ENCODE results near the gene HESX1.

HESX1 gene

DNA sequence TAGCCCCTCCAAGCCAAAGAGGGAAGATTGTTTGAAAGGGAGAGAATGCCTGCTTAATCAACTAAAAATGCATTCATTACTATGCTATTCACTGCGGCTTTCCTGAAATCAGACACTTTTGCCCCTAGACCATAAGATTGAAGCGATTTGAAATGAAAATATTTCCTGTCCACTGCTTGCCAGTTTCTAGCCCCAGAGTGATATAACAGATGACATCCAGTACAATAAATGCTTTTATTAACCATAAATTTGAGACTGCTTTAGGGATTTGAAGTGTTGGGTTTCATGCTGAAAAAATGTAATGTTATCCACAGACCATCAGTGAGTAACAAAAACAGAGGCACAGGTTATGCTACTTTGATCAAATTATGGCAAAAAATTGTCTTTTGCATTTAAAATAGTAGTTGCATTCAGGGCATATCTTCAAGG lies 48.7 kb downstream of the HESX1 start:
- Histone ChIP-seq H3K9me2 (replicated peaks; ENCODE audit: control insufficient read depth, low read length) (no peaks in the 10 kb centered on the region), H3K79me2 (ENCODE audit: control insufficient read depth, low read length) (no peaks in the 10 kb centered on the region), H3K4me2 (ENCODE audit: low read length) (no peak overlapping the region), H3K27me3 (ENCODE audit: control insufficient read depth, low read length) (peaks cover 12% of the 10 kb centered on the region), H3K4me3 (ENCODE audit: low read length) (no peak overlapping the region), H3K4me1 (ENCODE audit: control insufficient read depth, low read length) (no peaks in the 10 kb centered on the region), H3K9me3 (ENCODE audit: control insufficient read depth, insufficient read depth, low read length) (no peaks in the 10 kb centered on the region), H3K27ac (ENCODE audit: low read depth, low read length) (no peak overlapping the region), H4K20me1 (ENCODE audit: control insufficient read depth, insufficient read depth, low read depth, low read length) (no peaks in the 10 kb centered on the region), H3K36me3 (ENCODE audit: control insufficient read depth, low read length) (no peaks in the 10 kb centered on the region), H3F3A (ENCODE audit: control insufficient read depth, insufficient read depth) (no peaks in the 10 kb centered on the region)
- TF ChIP-seq, protein P1, sequence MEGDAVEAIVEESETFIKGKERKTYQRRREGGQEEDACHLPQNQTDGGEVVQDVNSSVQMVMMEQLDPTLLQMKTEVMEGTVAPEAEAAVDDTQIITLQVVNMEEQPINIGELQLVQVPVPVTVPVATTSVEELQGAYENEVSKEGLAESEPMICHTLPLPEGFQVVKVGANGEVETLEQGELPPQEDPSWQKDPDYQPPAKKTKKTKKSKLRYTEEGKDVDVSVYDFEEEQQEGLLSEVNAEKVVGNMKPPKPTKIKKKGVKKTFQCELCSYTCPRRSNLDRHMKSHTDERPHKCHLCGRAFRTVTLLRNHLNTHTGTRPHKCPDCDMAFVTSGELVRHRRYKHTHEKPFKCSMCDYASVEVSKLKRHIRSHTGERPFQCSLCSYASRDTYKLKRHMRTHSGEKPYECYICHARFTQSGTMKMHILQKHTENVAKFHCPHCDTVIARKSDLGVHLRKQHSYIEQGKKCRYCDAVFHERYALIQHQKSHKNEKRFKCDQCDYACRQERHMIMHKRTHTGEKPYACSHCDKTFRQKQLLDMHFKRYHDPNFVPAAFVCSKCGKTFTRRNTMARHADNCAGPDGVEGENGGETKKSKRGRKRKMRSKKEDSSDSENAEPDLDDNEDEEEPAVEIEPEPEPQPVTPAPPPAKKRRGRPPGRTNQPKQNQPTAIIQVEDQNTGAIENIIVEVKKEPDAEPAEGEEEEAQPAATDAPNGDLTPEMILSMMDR (IDR thresholded peaks at IDR 0.05; ENCODE audit: low read depth, low read length, poor library complexity, severe bottlenecking), result no peak
- no peak for TF ChIP-seq EZH2phosphoT487 (IDR thresholded peaks at IDR 0.05; ENCODE audit: borderline replicate concordance, low read length)

DNA sequence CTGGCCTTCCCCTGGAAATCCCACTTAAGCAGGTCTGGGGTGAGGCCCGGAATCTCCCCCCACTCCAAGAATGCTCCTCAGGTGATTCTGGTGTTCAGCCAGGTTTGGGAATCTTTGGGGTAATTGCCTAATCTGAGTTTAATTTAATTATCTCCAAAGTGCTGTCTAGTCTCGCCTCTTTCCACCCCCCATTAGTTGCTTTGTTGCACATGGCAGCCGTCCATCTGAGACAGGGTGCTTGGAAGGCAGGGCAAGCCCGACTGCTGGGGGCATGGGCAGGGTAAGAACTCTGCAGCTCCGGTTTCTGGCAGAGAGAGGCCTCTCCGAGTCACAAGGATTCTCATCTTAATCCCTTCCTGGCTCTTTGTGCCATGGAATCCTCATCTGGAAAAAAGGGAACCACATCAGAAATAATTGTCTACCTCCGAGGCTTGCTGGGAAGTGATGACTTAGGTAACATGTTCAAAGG lies 49.6 kb downstream of the HESX1 start:
- Histone ChIP-seq H3K27ac (ENCODE audit: low read depth, low read length) (no peak overlapping the region), H3K4me3 (ENCODE audit: low read length) (no peak overlapping the region), H3K27me3 (ENCODE audit: control insufficient read depth, low read length) (peaks cover 9% of the 10 kb centered on the region), H3K9me2 (replicated peaks; ENCODE audit: control insufficient read depth, low read length) (no peaks in the 10 kb centered on the region), H3K79me2 (ENCODE audit: control insufficient read depth, low read length) (no peaks in the 10 kb centered on the region), H3K9me3 (ENCODE audit: control insufficient read depth, insufficient read depth, low read length) (no peaks in the 10 kb centered on the region), H3K4me2 (ENCODE audit: low read length) (no peak overlapping the region), H3F3A (ENCODE audit: control insufficient read depth, insufficient read depth) (no peaks in the 10 kb centered on the region), H3K4me1 (ENCODE audit: control insufficient read depth, low read length) (no peaks in the 10 kb centered on the region), H3K36me3 (ENCODE audit: control insufficient read depth, low read length) (no peaks in the 10 kb centered on the region), H4K20me1 (ENCODE audit: control insufficient read depth, insufficient read depth, low read depth, low read length) (no peaks in the 10 kb centered on the region)
- TF ChIP-seq, protein P1 (IDR thresholded peaks at IDR 0.05; ENCODE audit: low read depth, low read length, poor library complexity, severe bottlenecking), result no peak
- no peak for TF ChIP-seq EZH2phosphoT487 (IDR thresholded peaks at IDR 0.05; ENCODE audit: borderline replicate concordance, low read length)
